GM18519 (cell line): Measurements from ENCODE around the gene TLE1.

Source experiments
- ATAC-seq: cut with Tn5 transposase; IDR thresholded peaks from one replicate; pipeline ENCODE4 v1.9.1; 2021; ENCODE audit warnings: mild to moderate bottlenecking, moderate library complexity; ENCODE audit not compliant: unreplicated experiment, low FRiP score

Gene TLE1

GRCh38 chr9:81687521-81688261 is 1.7 kb downstream of the TLE1 start:
- no peak for ATAC-seq

GRCh38 chr9:81686614-81687520 is 2.5 kb downstream of the TLE1 start:
- ATAC-seq: no peak

GRCh38 chr9:81685763-81686613 is 3.4 kb downstream of the TLE1 start:
- ATAC-seq: no peak

GRCh38 chr9:81684635-81685034 is 4.7 kb downstream of the TLE1 start:
- no peak for ATAC-seq

GRCh38 chr9:81683704-81684103 is 5.6 kb downstream of the TLE1 start:
- no peak for ATAC-seq

GRCh38 chr9:81683238-81683637 is 6.1 kb downstream of the TLE1 start:
- ATAC-seq: no peak

- ATAC-seq: no peak
Observed at GRCh38 chr9:81682797-81683196, 6.5 kb downstream of the TLE1 start.

- ATAC-seq: no peak
Observed at GRCh38 chr9:81682177-81682576, 7.2 kb downstream of the TLE1 start.

- no peak for ATAC-seq
Observed at GRCh38 chr9:81680506-81680905, 8.8 kb downstream of the TLE1 start.

- ATAC-seq: no peak
Observed at GRCh38 chr9:81680006-81680405, 9.3 kb downstream of the TLE1 start.

GRCh38 chr9:81678088-81678487 is 11.3 kb downstream of the TLE1 start:
- ATAC-seq: no peak

- ATAC-seq: no peak
Observed at GRCh38 chr9:81676395-81676794, 13.0 kb downstream of the TLE1 start.

- ATAC-seq: no peak
Observed at GRCh38 chr9:81673310-81673709, 16.0 kb downstream of the TLE1 start.

GRCh38 chr9:81671880-81672280 is 17.5 kb downstream of the TLE1 start:
- no peak for ATAC-seq

- ATAC-seq: no peak
Observed at GRCh38 chr9:81669866-81670265, 19.5 kb downstream of the TLE1 start.

- ATAC-seq: no peak
Observed at GRCh38 chr9:81669041-81669651, 20.2 kb downstream of the TLE1 start.

GRCh38 chr9:81666123-81666522 is 23.2 kb downstream of the TLE1 start:
- ATAC-seq: no peak

GRCh38 chr9:81665322-81665871 is 23.9 kb downstream of the TLE1 start:
- no peak for ATAC-seq

- ATAC-seq: no peak
Observed at GRCh38 chr9:81664638-81665222, 24.6 kb downstream of the TLE1 start.

- no peak for ATAC-seq
Observed at GRCh38 chr9:81661339-81661738, 28.0 kb downstream of the TLE1 start.
